K562 (cell line): Measurements from ENCODE around the gene CACTIN. TPM values are rescaled to one million over a fixed set of nuclear protein-coding genes. Genes with fewer than 3 reads are reported as not detected.

Experiments used
- ATF1 ChIP-seq, 2 experiments: fragments of 450-650 bp in 1 of 2; IDR thresholded peaks; 2 replicates each; pipeline ENCODE4 v1.6.1; 2016; ENCODE audit warnings: missing compliant biosample characterization in 1 of 2, missing genetic modification characterization in 1 of 2
- ESRRB ChIP-seq: fragments of 250-450 bp; sonication (Bioruptor Pico); IDR thresholded peaks from 2 replicates; pipeline ENCODE4 v1.5.0; 2020; ENCODE audit warnings: mild to moderate bottlenecking, moderate library complexity, borderline replicate concordance
- FOXP4 ChIP-seq: sonication (generic); formaldehyde crosslinking; IDR thresholded peaks from 2 replicates; pipeline ENCODE4 v1.8.0; 2022; ENCODE audit warnings: mild to moderate bottlenecking, missing genetic modification reagents, borderline replicate concordance
- NR1H2 ChIP-seq: sonication (generic); formaldehyde crosslinking; IDR thresholded peaks from 2 replicates; pipeline ENCODE4 v1.4.0; 2020; ENCODE audit warnings: mild to moderate bottlenecking, missing genetic modification reagents
- PCBP2 ChIP-seq: fragments of 200-400 bp; formaldehyde crosslinking; IDR thresholded peaks from 2 replicates; pipeline ENCODE4 v1.6.1; 2018; ENCODE audit warnings: low read length, low read depth, mild to moderate bottlenecking, moderate library complexity; ENCODE audit not compliant: poor library complexity, severe bottlenecking
- ZNF347 ChIP-seq: fragments of 450-650 bp; formaldehyde crosslinking; IDR thresholded peaks from 2 replicates; pipeline ENCODE4 v1.4.0; 2020; ENCODE audit warnings: low read depth, mild to moderate bottlenecking, moderate library complexity
- ZNF589 ChIP-seq: fragments of 200-800 bp; sonication (Bioruptor generic); IDR thresholded peaks from 2 replicates; pipeline ENCODE4 v1.6.1; 2016; ENCODE audit warnings: low read depth, missing genetic modification characterization, missing compliant biosample characterization
- ZNF830 ChIP-seq: fragments of 250-450 bp; sonication (Bioruptor Pico); IDR thresholded peaks from 2 replicates; pipeline ENCODE4 v1.5.0; 2021; ENCODE audit warnings: mild to moderate bottlenecking
- polyA plus RNA-seq, 8 experiments: library from polyadenylated mRNA; depleted of rRNA in 4 of 8; stranded (reverse) in 5 of 8; unstranded in 3 of 8; fragments of >200 nt; fragmentation: Nextera tagmentation in 2 of 8; fragmentation: Illumina TruSeq in 1 of 8; extraction: Ambion mirVana in 2 of 8; extraction: Trizol in 1 of 8; gene quantifications; 2 replicates each; pipeline versions ENCODE4 v1.2.1 to v1.2.3, GENCODE V29; 2011 to 2014; ENCODE audit warnings: inconsistent platforms in 1 of 8, missing spikeins in 1 of 8
- total RNA-seq, 7 experiments: library from RNA; depleted of rRNA in 6 of 7; stranded (reverse); fragments of >200 nt in 6 of 7; fragmentation: Illumina TruSeq in 2 of 7; extraction: Trizol in 2 of 7; gene quantifications; 2 replicates each; pipeline versions ENCODE4 v1.2.1 to v1.2.3, GENCODE V29; 2011 to 2021; ENCODE audit warnings: low replicate concordance in 1 of 7
- TF ChIP-seq, protein P1 (sequence below), 2 experiments: fragments of 450-650 bp in 1 of 2; sonication (generic) in 1 of 2; formaldehyde crosslinking in 1 of 2; IDR thresholded peaks; 2 replicates each; pipeline versions ENCODE4 v1.7.1 to v1.9.0; 2016 to 2022; ENCODE audit warnings: inconsistent platforms in 1 of 2, mild to moderate bottlenecking in 1 of 2, missing genetic modification reagents in 1 of 2

The CACTIN gene
- total and polyA plus RNA-seq, 9 of the 15 experiments (the other 6 are each of a cell fraction or from before 2014, with no cell fraction given): 0.15 to 49.2 (median 15.0) TPM

GRCh38 chr19:3671680-3672574 lies 45.3 kb upstream of the CACTIN start (continued):
- TF ChIP-seq FOXP4 (0 out of 2 replicates have a peak, but pooled peaks have one; percentile 52), NR1H2 (CRISPR knock-in tag) (no peak), ESRRB (no peak), ZNF830 (CRISPR knock-in tag) (no peak), ZNF347 (no peak), PCBP2 (no peak), ATF1 (CRISPR knock-in tag; IDR thresholded peaks at IDR 0.05) (no peak), ATF1 (tag; IDR thresholded peaks at IDR 0.05) (no peak), ZNF589 (CRISPR knock-in tag) (no peak; the same call in 1 of the 2 replicates)
- TF ChIP-seq, protein P1, sequence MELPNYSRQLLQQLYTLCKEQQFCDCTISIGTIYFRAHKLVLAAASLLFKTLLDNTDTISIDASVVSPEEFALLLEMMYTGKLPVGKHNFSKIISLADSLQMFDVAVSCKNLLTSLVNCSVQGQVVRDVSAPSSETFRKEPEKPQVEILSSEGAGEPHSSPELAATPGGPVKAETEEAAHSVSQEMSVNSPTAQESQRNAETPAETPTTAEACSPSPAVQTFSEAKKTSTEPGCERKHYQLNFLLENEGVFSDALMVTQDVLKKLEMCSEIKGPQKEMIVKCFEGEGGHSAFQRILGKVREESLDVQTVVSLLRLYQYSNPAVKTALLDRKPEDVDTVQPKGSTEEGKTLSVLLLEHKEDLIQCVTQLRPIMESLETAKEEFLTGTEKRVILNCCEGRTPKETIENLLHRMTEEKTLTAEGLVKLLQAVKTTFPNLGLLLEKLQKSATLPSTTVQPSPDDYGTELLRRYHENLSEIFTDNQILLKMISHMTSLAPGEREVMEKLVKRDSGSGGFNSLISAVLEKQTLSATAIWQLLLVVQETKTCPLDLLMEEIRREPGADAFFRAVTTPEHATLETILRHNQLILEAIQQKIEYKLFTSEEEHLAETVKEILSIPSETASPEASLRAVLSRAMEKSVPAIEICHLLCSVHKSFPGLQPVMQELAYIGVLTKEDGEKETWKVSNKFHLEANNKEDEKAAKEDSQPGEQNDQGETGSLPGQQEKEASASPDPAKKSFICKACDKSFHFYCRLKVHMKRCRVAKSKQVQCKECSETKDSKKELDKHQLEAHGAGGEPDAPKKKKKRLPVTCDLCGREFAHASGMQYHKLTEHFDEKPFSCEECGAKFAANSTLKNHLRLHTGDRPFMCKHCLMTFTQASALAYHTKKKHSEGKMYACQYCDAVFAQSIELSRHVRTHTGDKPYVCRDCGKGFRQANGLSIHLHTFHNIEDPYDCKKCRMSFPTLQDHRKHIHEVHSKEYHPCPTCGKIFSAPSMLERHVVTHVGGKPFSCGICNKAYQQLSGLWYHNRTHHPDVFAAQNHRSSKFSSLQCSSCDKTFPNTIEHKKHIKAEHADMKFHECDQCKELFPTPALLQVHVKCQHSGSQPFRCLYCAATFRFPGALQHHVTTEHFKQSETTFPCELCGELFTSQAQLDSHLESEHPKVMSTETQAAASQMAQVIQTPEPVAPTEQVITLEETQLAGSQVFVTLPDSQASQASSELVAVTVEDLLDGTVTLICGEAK (IDR thresholded peaks at IDR 0.05): no peak
- TF ChIP-seq, protein P1 (CRISPR knock-in tag; IDR thresholded peaks at IDR 0.05): no peak
